ENCODE results near the gene FAM170A. TPM values are rescaled to one million over a fixed set of nuclear protein-coding genes. Genes with fewer than 3 reads are reported as not detected.

FAM170A gene
- total RNA-seq, 2 donors from 2014 or later = not detected

- no peaks in the 10 kb centered on the region for H3K27me3 Mint-ChIP-seq (ENCODE audit: insufficient read depth)
- peaks cover 5% of the 10 kb centered on the region for H3K9me3 Mint-ChIP-seq
- H3K9me3 ChIP-seq (ENCODE audit: control insufficient read depth, low read length) = no peaks in the 10 kb centered on the region
- WGBS, 2 experiments (ENCODE audit: insufficient coverage in 1 of 2, insufficient read length in 1 of 2) = 89% methylated on average over 2 of the region's 2 CpGs; no CpG with 5 or more reads in 1 of the 2 experiments
- H3K36me3 ChIP-seq (ENCODE audit: control insufficient read depth, insufficient read depth, low read length) = no peaks in the 10 kb centered on the region
- H3K27me3 ChIP-seq (ENCODE audit: control insufficient read depth, insufficient read depth, low read length, poor library complexity, severe bottlenecking) = no peaks in the 10 kb centered on the region
- H3K4me1 Mint-ChIP-seq = peaks cover 4% of the 10 kb centered on the region
- DNase-seq = no peak
- no peak overlapping the region for H3K27ac ChIP-seq (ENCODE audit: low read depth, low read length)
- no peaks in the 10 kb centered on the region for H3K36me3 Mint-ChIP-seq (ENCODE audit: low read depth)
- H3K4me3 Mint-ChIP-seq = no peak overlapping the region
- no peak for TF ChIP-seq CTCF (conservative IDR thresholded peaks at IDR 0.05)
- H3K4me1 ChIP-seq (ENCODE audit: control insufficient read depth, insufficient read depth, low read length) = no peaks in the 10 kb centered on the region
- no peak overlapping the region for H3K4me3 ChIP-seq (ENCODE audit: low read length)
- H3K27ac Mint-ChIP-seq = no peak overlapping the region
- H3K9ac ChIP-seq (ENCODE audit: extremely low read depth, low read length, poor library complexity, severe bottlenecking) = no peak overlapping the region
Measured at GRCh38 chr5:119614838-119615237, 14.5 kb upstream of the FAM170A start.

- Mint-ChIP-seq H3K4me1 (peaks cover 3% of the 10 kb centered on the region), H3K27me3 (ENCODE audit: insufficient read depth) (no peaks in the 10 kb centered on the region), H3K9me3 (peaks cover 2% of the 10 kb centered on the region), H3K4me3 (no peak overlapping the region), H3K36me3 (ENCODE audit: low read depth) (no peaks in the 10 kb centered on the region), H3K27ac (no peak overlapping the region)
- H3K36me3 ChIP-seq (ENCODE audit: control insufficient read depth, insufficient read depth, low read length) = no peaks in the 10 kb centered on the region
- 80 to 100% methylated on average over 1 of the region's 2 CpGs for whole genome bisulfite sequencing, 2 experiments (ENCODE audit: insufficient coverage in 1 of 2, insufficient read length in 1 of 2)
- DNase-seq = no peak
- no peak overlapping the region for H3K4me3 ChIP-seq (ENCODE audit: low read length)
- H3K4me1 ChIP-seq (ENCODE audit: control insufficient read depth, insufficient read depth, low read length) = no peaks in the 10 kb centered on the region
- no peaks in the 10 kb centered on the region for H3K9me3 ChIP-seq (ENCODE audit: control insufficient read depth, low read length)
- no peak overlapping the region for H3K27ac ChIP-seq (ENCODE audit: low read depth, low read length)
- no peak for TF ChIP-seq CTCF (conservative IDR thresholded peaks at IDR 0.05)
- H3K27me3 ChIP-seq (ENCODE audit: control insufficient read depth, insufficient read depth, low read length, poor library complexity, severe bottlenecking) = no peaks in the 10 kb centered on the region
- H3K9ac ChIP-seq (ENCODE audit: extremely low read depth, low read length, poor library complexity, severe bottlenecking) = no peak overlapping the region
Measured at GRCh38 chr5:119626086-119626485, 3.3 kb upstream of the FAM170A start.

GRCh38 chr5:119630752-119631440 is 1.5 kb downstream of the FAM170A start:
- peaks cover 3% of the 10 kb centered on the region for H3K4me1 Mint-ChIP-seq
- H3K9me3 ChIP-seq (ENCODE audit: control insufficient read depth, low read length) = no peaks in the 10 kb centered on the region
- H3K9ac ChIP-seq (ENCODE audit: extremely low read depth, low read length, poor library complexity, severe bottlenecking) = no peak overlapping the region
- no peaks in the 10 kb centered on the region for H3K36me3 Mint-ChIP-seq (ENCODE audit: low read depth)
- H3K27me3 Mint-ChIP-seq (ENCODE audit: insufficient read depth) = no peaks in the 10 kb centered on the region
- H3K4me3 Mint-ChIP-seq = no peak overlapping the region
- no peak for TF ChIP-seq CTCF (conservative IDR thresholded peaks at IDR 0.05)
- H3K27me3 ChIP-seq (ENCODE audit: control insufficient read depth, insufficient read depth, low read length, poor library complexity, severe bottlenecking) = no peaks in the 10 kb centered on the region
- H3K9me3 Mint-ChIP-seq = no peaks in the 10 kb centered on the region
- no peaks in the 10 kb centered on the region for H3K4me1 ChIP-seq (ENCODE audit: control insufficient read depth, insufficient read depth, low read length)
- DNase-seq = no peak
- H3K36me3 ChIP-seq (ENCODE audit: control insufficient read depth, insufficient read depth, low read length) = no peaks in the 10 kb centered on the region
- 88 to 94% methylated on average over 6 to 9 of the region's 9 CpGs for WGBS, 2 experiments (ENCODE audit: insufficient coverage in 1 of 2, insufficient read length in 1 of 2)
- no peak overlapping the region for H3K27ac ChIP-seq (ENCODE audit: low read depth, low read length)
- H3K4me3 ChIP-seq (ENCODE audit: low read length) = no peak overlapping the region
- H3K27ac Mint-ChIP-seq = no peak overlapping the region
